GM19328 (cell line): ENCODE results near the gene GRAMD1C.
"Not testable (repeated sequence)": the region's sequence is repeated elsewhere in the genome, so short reads cannot be mapped to it uniquely, and the experiment has no call there.

Experiments
- ATAC-seq: cut with Tn5 transposase; IDR thresholded peaks from one replicate; pipeline ENCODE4 v1.9.1; 2021; ENCODE audit warnings: mild to moderate bottlenecking, moderate library complexity; ENCODE audit not compliant: unreplicated experiment

The GRAMD1C gene

GRCh38 chr3:113838631-113839209 lies at the start of gene GRAMD1C:
TSS of gene GRAMD1C (plus strand) at chr3:113838788. CDS start at chr3:113838910, 122 bp downstream.
- ATAC-seq, result peak; percentile 90

- no peak for ATAC-seq
These were observed 47.2 kb upstream of the GRAMD1C start for GRCh38 chr3:113791381-113791780.

- no peak for ATAC-seq
These were observed 44.1 kb upstream of the GRAMD1C start for GRCh38 chr3:113794526-113794925.

GRCh38 chr3:113795693-113796092 lies 42.9 kb upstream of the GRAMD1C start:
- no peak for ATAC-seq

- no peak for ATAC-seq
These were observed 35.7 kb upstream of the GRAMD1C start for GRCh38 chr3:113802795-113803455.

- ATAC-seq, result no peak
These were observed 33.9 kb upstream of the GRAMD1C start for GRCh38 chr3:113804661-113805060.

GRCh38 chr3:113805249-113805648 lies 33.3 kb upstream of the GRAMD1C start:
- no peak for ATAC-seq

GRCh38 chr3:113812854-113813253 lies 25.7 kb upstream of the GRAMD1C start:
- ATAC-seq, result no peak

GRCh38 chr3:113819866-113820265 lies 18.7 kb upstream of the GRAMD1C start:
- no peak for ATAC-seq

- peak; percentile 60 for ATAC-seq
These were observed 13.5 kb upstream of the GRAMD1C start for GRCh38 chr3:113825090-113825489.

- no peak for ATAC-seq
These were observed 10.0 kb upstream of the GRAMD1C start for GRCh38 chr3:113828600-113828999.

- ATAC-seq, result no peak
These were observed 8.8 kb upstream of the GRAMD1C start for GRCh38 chr3:113829576-113830354.

- ATAC-seq, result no peak
These were observed 7.6 kb upstream of the GRAMD1C start for GRCh38 chr3:113831103-113831355.

GRCh38 chr3:113832477-113833164 lies 6.0 kb upstream of the GRAMD1C start:
- ATAC-seq, result peak; percentile 38

- ATAC-seq, result no peak
These were observed 3.6 kb upstream of the GRAMD1C start for GRCh38 chr3:113834983-113835382.

GRCh38 chr3:113839551-113839950 lies 963 bp downstream of the GRAMD1C start:
- no peak for ATAC-seq

- ATAC-seq, result no peak
These were observed 6.1 kb downstream of the GRAMD1C start for GRCh38 chr3:113844622-113845222.

- ATAC-seq, result no peak
These were observed 8.7 kb downstream of the GRAMD1C start for GRCh38 chr3:113847247-113847646.

- ATAC-seq, result no peak
These were observed 9.3 kb downstream of the GRAMD1C start for GRCh38 chr3:113847664-113848461.

GRCh38 chr3:113849071-113849470 lies 10.5 kb downstream of the GRAMD1C start:
- ATAC-seq, result not testable (repeated sequence)
